Fibroblast of the aortic adventitia (primary cell): ENCODE results near the gene OR52E8. TPM values are rescaled to one million over a fixed set of nuclear protein-coding genes. Genes with fewer than 3 reads are reported as not detected.

Experiments
- DNase-seq: peaks from one replicate; pipeline ENCODE4 v3.0.0-alpha.2; 2010; ENCODE audit warnings: low read depth
- H3K4me3 ChIP-seq: 2 replicates; pipeline ENCODE4 v1.5.1; 2011; ENCODE audit warnings: low read depth, mild to moderate bottlenecking, control low read depth, low read length, moderate library complexity
- CTCF ChIP-seq: IDR thresholded peaks from 2 replicates; pipeline ENCODE4 v1.5.1; 2011; ENCODE audit warnings: mild to moderate bottlenecking, low read length, control low read depth, inconsistent platforms; ENCODE audit not compliant: insufficient read depth
- total RNA-seq: library from RNA; depleted of rRNA; stranded (reverse); fragments of >200 nt; gene quantifications from 2 replicates; pipeline ENCODE4 v1.2.3, GENCODE V29; 2012; ENCODE audit warnings: low replicate concordance

OR52E8 gene
- total RNA-seq, 1 donor = not detected

DNA sequence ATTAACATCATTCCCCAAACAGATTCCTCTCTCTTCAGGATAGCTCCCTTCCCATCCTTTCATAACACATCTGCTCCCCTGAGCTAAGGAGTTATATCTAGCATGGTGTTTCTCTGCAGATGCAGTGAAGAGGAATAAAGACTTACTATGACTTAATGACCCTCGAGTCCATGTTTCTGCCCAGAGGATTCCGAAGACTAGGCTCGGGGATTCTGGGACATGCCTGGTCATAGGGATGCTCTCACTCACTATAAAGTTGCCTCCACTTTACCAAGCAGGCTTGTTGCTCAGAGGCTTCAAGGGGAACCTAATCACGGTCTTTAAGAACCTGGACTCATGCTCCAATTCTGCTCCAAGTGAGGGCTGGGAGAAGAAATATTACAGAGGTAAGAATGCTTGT is 22.8 kb upstream of the OR52E8 start, which contains the start of gene OR52E4:
TSS of gene OR52E4 (plus strand) at position 301 of the 400 bp plus-strand sequence. CDS start 3,664 bp downstream, outside the sequence.
- no peak for TF ChIP-seq CTCF
- H3K4me3 ChIP-seq = no peak within 1 kb of the TSS
- no peak for DNase-seq

DNA sequence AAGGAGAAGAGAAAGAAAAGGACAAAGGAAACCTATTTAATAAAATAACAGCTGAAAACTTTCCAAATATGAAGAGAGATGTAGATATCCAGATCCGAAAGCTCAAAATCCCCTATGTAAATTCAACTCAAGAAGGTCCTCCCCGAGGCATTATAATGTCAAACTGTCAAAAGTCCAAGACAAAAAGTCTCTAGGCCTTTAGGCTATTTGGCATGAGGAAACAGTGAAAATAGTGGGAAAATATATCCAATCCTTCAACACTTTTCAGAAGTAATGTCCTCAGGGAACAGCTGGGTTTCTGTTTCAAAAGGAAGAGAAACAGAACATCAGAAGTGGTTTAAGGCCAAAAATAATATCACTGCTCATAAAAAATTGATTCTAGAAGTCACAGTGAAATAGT is 21.1 kb upstream of the OR52E8 start:
- no peak for DNase-seq
- no peak overlapping the region for H3K4me3 ChIP-seq
- no peak for TF ChIP-seq CTCF

DNA sequence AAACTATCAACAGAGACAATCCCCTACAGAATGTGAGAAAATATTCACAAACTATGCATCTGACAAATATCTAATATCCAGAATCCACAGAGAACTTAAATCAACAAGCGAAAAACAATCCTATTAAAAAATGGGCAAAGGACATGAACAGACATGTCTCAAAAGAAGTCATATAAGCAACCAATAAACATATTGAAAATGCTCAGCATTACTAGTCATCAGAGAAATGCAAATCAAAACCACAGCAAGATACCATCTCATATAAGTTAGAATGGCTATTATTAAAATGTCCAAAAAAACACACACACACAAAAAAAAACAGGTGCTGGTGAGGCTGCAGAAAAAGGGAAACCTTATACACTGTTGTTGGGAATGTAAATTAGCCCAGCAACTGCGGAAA is 8.3 kb upstream of the OR52E8 start:
- no peak overlapping the region for H3K4me3 ChIP-seq
- no peak for TF ChIP-seq CTCF
- DNase-seq = no peak

GRCh38 chr11:5851002-5851401 is 6.5 kb downstream of the OR52E8 start:
- no peak overlapping the region for H3K4me3 ChIP-seq
- DNase-seq = no peak
- no peak for TF ChIP-seq CTCF

DNA sequence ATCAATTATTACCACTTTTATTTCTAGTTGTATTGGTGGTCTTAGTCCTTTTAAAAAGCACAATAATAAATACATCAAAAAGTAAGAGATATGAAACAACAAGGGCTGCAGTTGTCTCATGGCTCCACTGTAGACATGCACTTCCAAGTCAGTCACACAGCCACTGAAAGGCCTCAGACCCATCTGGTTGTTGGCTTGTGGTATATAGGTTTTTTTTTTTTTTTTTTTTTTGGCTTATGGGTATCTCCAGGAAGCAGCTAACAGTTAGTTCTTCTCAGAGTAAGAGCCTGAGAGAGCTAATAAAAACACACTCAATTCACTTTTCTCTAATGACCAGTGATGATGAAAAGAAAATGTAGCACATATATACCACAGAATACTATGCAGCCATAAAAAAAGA is 9.8 kb downstream of the OR52E8 start:
- no peak for TF ChIP-seq CTCF
- DNase-seq = no peak
- no peak overlapping the region for H3K4me3 ChIP-seq

DNA sequence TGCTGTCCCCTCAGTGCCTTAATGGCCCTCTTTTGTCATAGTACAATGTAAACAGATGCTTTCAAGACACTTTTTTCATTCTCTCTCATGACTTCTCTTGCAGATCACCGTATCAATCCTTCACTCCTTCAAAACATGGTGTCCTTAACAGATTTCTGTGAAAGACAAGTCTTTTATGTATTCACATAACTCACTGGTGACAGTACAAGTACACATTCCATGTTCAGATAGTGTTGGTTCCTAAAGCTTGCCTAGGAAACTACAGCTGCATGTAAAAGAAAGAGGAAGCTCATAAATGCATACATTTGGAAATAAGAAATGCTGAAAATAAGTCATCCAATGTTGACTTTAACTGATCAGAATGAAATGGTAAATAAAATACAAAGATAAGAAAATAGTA is 10.8 kb downstream of the OR52E8 start:
- no peak for TF ChIP-seq CTCF
- no peak overlapping the region for H3K4me3 ChIP-seq
- no peak for DNase-seq

- no peak for TF ChIP-seq CTCF
- DNase-seq = no peak
- H3K4me3 ChIP-seq = no peak within 1 kb of the TSS
Measured at GRCh38 chr11:5841797-5842196, 15.7 kb downstream of the OR52E8 start, which contains the start of gene OR52E6. OR52E6 (minus strand) TSS chr11:5841897; CDS start chr11:5841897, 0 bp downstream.
